Breast epithelium (tissue), 4 donors: ENCODE measurements around the gene ALOX5AP. TPM values are rescaled to one million over a fixed set of nuclear protein-coding genes. Genes with fewer than 3 reads are reported as not detected.

Experiments used
- DNase-seq, 2 donors: peaks; one replicate each; pipeline ENCODE4 v3.0.0-alpha.2; 2019; ENCODE audit warnings: low spot score in 2 of 2
- H3K27ac ChIP-seq, 2 donors: fragments of 200-600 bp; sonication (generic) in 1 of 2; one replicate each; pipeline ENCODE4 v1.5.1; 2016 to 2019; ENCODE audit warnings: mild to moderate bottlenecking in 1 of 2
- H3K27me3 ChIP-seq, 2 donors: fragments of 200-600 bp; sonication (generic) in 1 of 2; one replicate each; pipeline versions ENCODE4 v1.5.1 to v1.6.0; 2017 to 2019; ENCODE audit warnings: control low read depth in 1 of 2, mild to moderate bottlenecking in 1 of 2
- H3K36me3 ChIP-seq: fragments of 200-600 bp; one replicate; pipeline ENCODE4 v1.5.1; 2019
- H3K4me1 ChIP-seq, 2 donors: fragments of 200-600 bp; sonication (generic); one replicate each; pipeline ENCODE4 v1.5.1; 2016 to 2019; ENCODE audit warnings: control low read depth in 1 of 2
- H3K4me3 ChIP-seq, 3 donors: fragments of 200-600 bp; sonication (generic); 1 replicate in 2 of 3; 2 replicates in 1 of 3; pipeline ENCODE4 v1.5.1; 2016 to 2019; ENCODE audit warnings: mild to moderate bottlenecking in 3 of 3, moderate library complexity in 2 of 3
- H3K9me3 ChIP-seq, 2 donors: fragments of 200-600 bp; sonication (generic) in 1 of 2; one replicate each; pipeline ENCODE4 v1.5.1; 2016 to 2019; ENCODE audit warnings: control low read depth in 1 of 2
- POLR2A ChIP-seq: fragments of 450-650 bp; IDR thresholded peaks from one replicate; pipeline ENCODE4 v1.6.1; 2016; ENCODE audit warnings: antibody characterized with exemption, mild to moderate bottlenecking, moderate library complexity
- POLR2AphosphoS5 ChIP-seq, 3 donors: sonication (generic); formaldehyde crosslinking; IDR thresholded peaks; one replicate each; pipeline ENCODE4 v1.6.1; 2017; ENCODE audit warnings: antibody characterized with exemption in 3 of 3
- intact Hi-C: fragments of 100-400 bp; cut with DNase I; formaldehyde crosslinking; loops from one replicate; pipeline ENCODE4 v1.15.1; 2023; ENCODE audit warnings: low total_unique reads
- total RNA-seq, 3 donors: library from RNA; depleted of rRNA; stranded (reverse); fragments of >200 nt; gene quantifications; one replicate each; pipeline ENCODE4 v1.1.0, GENCODE V29; 2016
- TF ChIP-seq, protein P1 (sequence below), 3 donors: fragments of 450-650 bp; IDR thresholded peaks; one replicate each; pipeline ENCODE4 v1.5.1; 2016 to 2017; ENCODE audit warnings: antibody characterized with exemption in 3 of 3, mild to moderate bottlenecking in 3 of 3, moderate library complexity in 3 of 3

Gene ALOX5AP
- total RNA-seq, 3 donors from 2014 or later = 32.1 to 47.4 (median 37.9) TPM

GRCh38 chr13:30809787-30810186, 74.4 kb downstream of the ALOX5AP start:
- no peak overlapping the region for H3K4me3 ChIP-seq
- H3K36me3 ChIP-seq = no peaks in the 10 kb centered on the region
- H3K27ac ChIP-seq = peak overlapping the region; percentile 65 to 78
- no peaks in the 10 kb centered on the region for H3K27me3 ChIP-seq
- no peak for DNase-seq
- intact Hi-C loops = no loop called here
- no peaks in the 10 kb centered on the region for H3K9me3 ChIP-seq
- TF ChIP-seq POLR2AphosphoS5 (IDR thresholded peaks at IDR 0.05) (no peak), POLR2A (no peak)
- TF ChIP-seq, protein P1, sequence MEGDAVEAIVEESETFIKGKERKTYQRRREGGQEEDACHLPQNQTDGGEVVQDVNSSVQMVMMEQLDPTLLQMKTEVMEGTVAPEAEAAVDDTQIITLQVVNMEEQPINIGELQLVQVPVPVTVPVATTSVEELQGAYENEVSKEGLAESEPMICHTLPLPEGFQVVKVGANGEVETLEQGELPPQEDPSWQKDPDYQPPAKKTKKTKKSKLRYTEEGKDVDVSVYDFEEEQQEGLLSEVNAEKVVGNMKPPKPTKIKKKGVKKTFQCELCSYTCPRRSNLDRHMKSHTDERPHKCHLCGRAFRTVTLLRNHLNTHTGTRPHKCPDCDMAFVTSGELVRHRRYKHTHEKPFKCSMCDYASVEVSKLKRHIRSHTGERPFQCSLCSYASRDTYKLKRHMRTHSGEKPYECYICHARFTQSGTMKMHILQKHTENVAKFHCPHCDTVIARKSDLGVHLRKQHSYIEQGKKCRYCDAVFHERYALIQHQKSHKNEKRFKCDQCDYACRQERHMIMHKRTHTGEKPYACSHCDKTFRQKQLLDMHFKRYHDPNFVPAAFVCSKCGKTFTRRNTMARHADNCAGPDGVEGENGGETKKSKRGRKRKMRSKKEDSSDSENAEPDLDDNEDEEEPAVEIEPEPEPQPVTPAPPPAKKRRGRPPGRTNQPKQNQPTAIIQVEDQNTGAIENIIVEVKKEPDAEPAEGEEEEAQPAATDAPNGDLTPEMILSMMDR (IDR thresholded peaks at IDR 0.05) = no peak
- H3K4me1 ChIP-seq = peaks cover 0 to 8% of the 10 kb centered on the region in 2 donors

GRCh38 chr13:30810261-30810701, 74.9 kb downstream of the ALOX5AP start:
- TF ChIP-seq POLR2A (no peak), POLR2AphosphoS5 (IDR thresholded peaks at IDR 0.05) (peak in 2 of 3 donors; percentile 19 to 26)
- TF ChIP-seq, protein P1 (IDR thresholded peaks at IDR 0.05) = no peak
- peaks cover 0 to 5% of the 10 kb centered on the region in 2 donors for H3K4me1 ChIP-seq
- H3K36me3 ChIP-seq = no peaks in the 10 kb centered on the region
- H3K4me3 ChIP-seq = peak overlapping the region in 1 of 3 donors; percentile 21
- DNase-seq = peak in 1 of 2 donors; percentile 80
- H3K27me3 ChIP-seq = no peaks in the 10 kb centered on the region
- peak overlapping the region; percentile 65 to 78 for H3K27ac ChIP-seq
- H3K9me3 ChIP-seq = no peaks in the 10 kb centered on the region
- intact Hi-C loops = no loop called here

DNA sequence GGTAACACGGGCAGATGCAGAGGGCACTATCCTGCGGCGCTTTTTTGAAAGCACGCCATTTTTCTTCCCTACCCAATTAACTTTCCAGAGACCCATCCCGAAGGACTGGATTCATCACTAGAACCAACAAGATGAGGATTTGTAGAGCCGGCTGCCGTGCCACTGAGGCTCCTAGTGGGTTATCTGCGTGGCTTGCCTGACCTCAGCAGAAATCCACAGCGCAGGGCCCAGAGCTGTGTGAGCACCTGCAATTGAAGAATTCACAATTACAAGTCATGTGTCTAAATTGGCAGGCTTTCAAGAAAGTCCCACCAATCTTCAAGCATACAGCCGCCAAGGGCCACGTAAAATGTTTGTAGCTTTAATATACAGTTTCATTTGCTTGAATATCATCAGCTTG, 75.5 kb downstream of the ALOX5AP start:
- H3K27ac ChIP-seq = peak overlapping the region; percentile 65 to 78
- no peaks in the 10 kb centered on the region for H3K9me3 ChIP-seq
- peaks cover 0 to 3% of the 10 kb centered on the region in 2 donors for H3K4me1 ChIP-seq
- no peaks in the 10 kb centered on the region for H3K36me3 ChIP-seq
- no peaks in the 10 kb centered on the region for H3K27me3 ChIP-seq
- intact Hi-C loops = no loop called here
- peak overlapping the region in 1 of 3 donors; percentile 21 for H3K4me3 ChIP-seq
- no peak for TF ChIP-seq POLR2A
- TF ChIP-seq, protein P1 (IDR thresholded peaks at IDR 0.05) = no peak
- TF ChIP-seq POLR2AphosphoS5 (IDR thresholded peaks at IDR 0.05) = no peak
- DNase-seq = no peak

Other genes starting within 250 kb of the ALOX5AP start
- gene USPL1, start 117.6 kb upstream of the ALOX5AP start, total RNA-seq = 10 to 100 TPM; 27.8 to 40.0 (median 28.2) TPM
- gene MEDAG, start 170.7 kb downstream of the ALOX5AP start, total RNA-seq = 100 to 1,000 TPM in 1 of 3 donors, 10 to 100 TPM in 2; 76.2 to 142 (median 95.4) TPM
- under 1 TPM in 2 of 3 donors, not detected in 1; 0.48 to 0.59 TPM for gene TEX26, start 197.1 kb downstream of the ALOX5AP start, total RNA-seq